ENCODE results near the gene STAMBPL1. TPM values are rescaled to one million over a fixed set of nuclear protein-coding genes. Genes with fewer than 3 reads are reported as not detected.

The STAMBPL1 gene
- total RNA-seq: 0.39 and 1.4 TPM in 2 replicates

DNA sequence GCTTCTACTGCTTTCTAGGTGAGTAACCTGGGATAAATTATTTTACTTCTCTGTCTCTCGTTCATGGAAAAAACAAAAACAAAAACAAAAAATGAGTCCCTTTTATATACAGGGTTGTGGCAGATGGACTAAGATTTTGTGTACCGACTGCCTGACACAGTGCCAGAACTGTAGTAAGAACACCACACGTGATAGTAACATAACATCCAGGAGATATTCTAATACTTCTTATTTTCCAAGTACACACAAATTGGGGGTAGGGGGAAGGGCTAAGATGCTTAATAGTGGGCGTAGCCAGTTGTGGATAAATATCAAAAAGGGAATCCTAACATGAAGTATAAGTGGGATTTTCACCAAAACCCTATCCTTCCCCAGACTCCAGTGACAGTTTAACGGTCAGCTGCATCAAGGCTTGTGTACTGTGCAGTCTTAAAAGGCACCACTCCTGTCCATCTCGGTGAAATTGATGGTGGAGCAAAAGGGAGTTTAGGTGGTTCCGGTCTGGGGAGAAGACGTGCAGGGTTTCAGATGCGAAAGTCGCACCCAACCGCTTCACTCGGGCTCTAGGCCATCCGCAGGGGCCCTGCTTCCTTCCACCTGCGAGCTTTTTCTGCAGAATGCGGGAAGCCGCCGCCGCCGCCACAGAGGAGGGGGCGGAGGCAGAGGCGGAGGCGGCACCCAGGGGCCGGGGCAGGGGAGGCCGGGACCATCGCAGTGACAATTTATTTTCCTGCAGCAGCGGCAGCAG lies at the start of gene STAMBPL1:
STAMBPL1 (plus strand) TSS at position 712 of the 748 bp plus-strand sequence. CDS start 21,464 bp downstream, outside the sequence.

DNA sequence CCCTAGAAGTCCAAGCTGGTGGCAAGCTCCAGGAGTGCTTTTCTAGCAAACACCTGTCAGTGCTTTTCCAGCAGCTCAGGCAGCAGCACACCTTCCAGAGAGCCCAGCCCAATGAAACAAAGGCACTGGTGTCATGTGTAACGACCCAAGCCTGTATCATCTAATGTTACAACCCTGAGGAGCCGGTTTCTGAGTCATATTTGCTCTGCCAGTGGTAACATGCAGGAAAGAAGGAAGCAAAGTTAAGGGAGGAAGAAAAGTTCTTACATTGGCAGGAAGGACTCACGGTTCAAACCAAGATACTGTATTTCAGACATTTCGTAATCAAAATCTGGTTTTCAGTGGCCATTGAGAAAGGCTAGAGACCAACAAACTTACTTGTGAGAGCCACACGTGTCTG lies 28.3 kb upstream of the STAMBPL1 start, which contains the start of gene ANKRD22:
ANKRD22 (minus strand) TSS at position 139 of the 400 bp plus-strand sequence. CDS start 237 bp downstream, outside the sequence.

DNA sequence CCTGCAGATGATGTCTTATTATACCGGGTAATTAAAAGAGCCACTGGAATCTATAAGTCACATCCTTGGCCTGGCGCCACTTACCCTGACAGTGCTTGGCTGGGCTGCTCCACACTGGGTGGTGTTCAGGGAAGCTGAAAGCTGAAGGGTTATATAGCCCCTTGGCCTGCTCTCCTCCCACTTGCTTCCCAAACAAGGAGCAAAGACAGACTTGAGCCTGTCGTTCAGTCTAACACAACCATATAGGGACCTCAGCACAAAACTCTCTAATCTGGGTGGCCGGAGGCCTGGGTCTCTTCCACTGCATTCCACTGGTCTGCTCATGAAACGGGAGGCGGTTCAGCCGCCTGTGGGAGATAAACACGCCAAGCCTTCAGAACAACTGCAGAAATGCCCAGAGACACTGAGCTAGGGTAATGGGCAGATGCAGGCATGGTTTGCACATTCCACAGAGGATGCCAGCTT lies 72.6 kb downstream of the STAMBPL1 start, which contains the start of gene ACTA2:
ACTA2 (minus strand) TSS at position 127 of the 465 bp plus-strand sequence. CDS start 3,843 bp downstream, outside the sequence.

Other genes with a start within 250 kb of the STAMBPL1 start
- not detected in 2 replicates for gene LIPF, start 215.8 kb upstream of the STAMBPL1 start, total RNA-seq
- not detected in 2 replicates for gene LIPK, start 174.0 kb upstream of the STAMBPL1 start, total RNA-seq
- not detected in 2 replicates for gene LIPN, start 120.2 kb upstream of the STAMBPL1 start, total RNA-seq
- under 0.01 TPM in 1 of 2 replicates, not detected in the other for gene LIPM, start 77.5 kb upstream of the STAMBPL1 start, total RNA-seq
- gene ANKRD22, start 28.4 kb upstream of the STAMBPL1 start, total RNA-seq: not detected in 2 replicates
- 45.5 and 59.0 TPM in 2 replicates for gene ACTA2, start 72.5 kb downstream of the STAMBPL1 start, total RNA-seq
- 16.1 and 21.7 TPM in 2 replicates for gene FAS, start 110.6 kb downstream of the STAMBPL1 start, total RNA-seq